ENCODE results near the gene EFCAB7.

EFCAB7 gene

GRCh38 chr1:63611231-63611630, 87.9 kb downstream of the EFCAB7 start:
- no peak for DNase-seq

- no peak for DNase-seq
Measured at GRCh38 chr1:63612564-63612963, 89.2 kb downstream of the EFCAB7 start.

- no peak for DNase-seq
Measured at GRCh38 chr1:63612971-63613370, 89.6 kb downstream of the EFCAB7 start.

GRCh38 chr1:63615768-63616420, 92.6 kb downstream of the EFCAB7 start:
- DNase-seq, result peak; percentile 83

GRCh38 chr1:63617450-63617849, 94.1 kb downstream of the EFCAB7 start:
- no peak for DNase-seq

GRCh38 chr1:63618011-63618410, 94.7 kb downstream of the EFCAB7 start:
- no peak for DNase-seq

GRCh38 chr1:63619558-63619957, 96.2 kb downstream of the EFCAB7 start:
- DNase-seq, result no peak

GRCh38 chr1:63620671-63621070, 97.3 kb downstream of the EFCAB7 start:
- no peak for DNase-seq

- no peak for DNase-seq
Measured at GRCh38 chr1:63621075-63621474, 97.8 kb downstream of the EFCAB7 start.

GRCh38 chr1:63621698-63622097, 98.4 kb downstream of the EFCAB7 start:
- no peak for DNase-seq

All from CD4-positive, alpha-beta T cell treated with Interleukin-10 for 1 hour (primary cell).